Left hindlimb (tissue), 1 donor: ENCODE measurements around the gene RAB27B.

Source experiments
- DNase-seq: peaks from one replicate; pipeline ENCODE4 v3.0.0-alpha.2; 2018

Gene RAB27B

DNA sequence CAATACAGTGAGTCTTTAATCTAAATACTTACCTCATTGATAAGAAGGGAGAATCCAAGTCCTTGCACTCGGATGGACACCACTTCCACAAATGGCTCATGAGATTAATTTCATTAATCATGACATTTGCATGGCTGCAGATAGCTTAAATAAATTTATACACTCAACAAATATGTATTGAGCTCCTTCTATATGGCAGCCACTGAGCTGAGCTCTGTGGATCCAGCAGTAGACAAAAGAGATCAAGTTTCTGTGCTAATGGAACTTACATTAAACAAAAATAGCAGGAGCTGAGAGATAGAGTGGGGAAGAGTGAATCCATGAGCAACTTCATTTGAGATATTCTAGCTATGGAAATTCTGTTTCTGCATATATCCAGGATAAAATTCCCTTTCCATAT, 44.4 kb downstream of the RAB27B start:
- DNase-seq: no peak

DNA sequence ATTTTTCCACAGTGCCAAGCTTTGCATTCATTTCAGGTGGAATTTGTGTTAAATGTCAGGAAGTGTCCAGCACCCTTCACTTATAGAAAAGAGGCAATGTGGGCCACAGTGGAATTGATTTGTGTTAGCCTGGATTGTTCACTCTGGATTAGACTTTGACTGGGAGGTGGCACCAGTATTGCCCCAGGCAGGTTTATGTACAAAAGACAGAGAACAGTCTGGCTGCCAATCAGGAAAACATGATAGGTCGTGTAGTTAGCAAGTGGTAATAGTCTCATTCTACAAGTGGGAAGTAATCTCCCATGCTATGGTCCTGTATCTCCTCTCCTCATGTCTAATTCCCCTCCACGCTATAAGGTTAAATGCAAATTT, 45.6 kb downstream of the RAB27B start:
- DNase-seq: no peak

GRCh38 chr18:54875063-54875462, 46.8 kb downstream of the RAB27B start:
- no peak for DNase-seq

DNA sequence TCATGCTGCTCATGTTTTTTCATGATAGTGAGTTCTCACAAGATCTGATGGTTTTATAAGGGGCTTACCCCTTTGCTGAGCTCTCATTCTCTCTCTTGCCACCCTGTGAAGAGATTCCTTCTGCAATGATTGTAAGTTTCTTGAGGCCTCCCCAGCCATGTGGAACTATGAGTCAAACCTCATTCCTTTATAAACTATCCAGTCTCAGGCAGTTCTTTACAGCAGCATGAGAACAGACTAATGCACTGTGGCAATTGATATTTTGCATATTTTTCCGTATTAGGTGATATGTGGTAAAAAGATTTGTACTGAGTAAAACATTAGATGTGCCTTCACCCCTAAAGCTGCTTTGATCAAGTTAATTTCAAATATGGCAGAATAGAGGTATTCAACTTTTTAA, 48.8 kb downstream of the RAB27B start:
- no peak for DNase-seq

DNA sequence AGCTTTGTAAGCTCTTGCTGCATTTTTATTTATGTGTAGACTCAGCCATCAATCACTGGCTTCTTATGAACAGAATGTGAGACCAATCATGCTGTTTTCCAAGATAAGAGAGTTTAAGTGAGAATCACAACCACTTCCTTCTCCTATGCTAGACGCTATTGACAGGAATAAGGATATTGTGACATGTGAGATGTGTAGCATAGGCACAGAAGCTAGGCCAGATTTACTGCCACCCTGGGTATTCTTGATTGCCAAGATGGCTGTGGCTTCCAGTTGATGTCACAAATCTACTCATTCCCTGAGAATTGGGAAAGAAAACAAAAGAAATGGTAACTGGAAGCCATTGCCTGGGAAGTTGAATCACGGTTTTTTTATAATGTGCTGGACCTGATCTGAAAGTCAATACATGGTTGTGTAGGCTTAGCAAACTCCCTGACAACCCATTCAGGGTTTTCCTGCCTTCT, 49.9 kb downstream of the RAB27B start:
- no peak for DNase-seq

DNA sequence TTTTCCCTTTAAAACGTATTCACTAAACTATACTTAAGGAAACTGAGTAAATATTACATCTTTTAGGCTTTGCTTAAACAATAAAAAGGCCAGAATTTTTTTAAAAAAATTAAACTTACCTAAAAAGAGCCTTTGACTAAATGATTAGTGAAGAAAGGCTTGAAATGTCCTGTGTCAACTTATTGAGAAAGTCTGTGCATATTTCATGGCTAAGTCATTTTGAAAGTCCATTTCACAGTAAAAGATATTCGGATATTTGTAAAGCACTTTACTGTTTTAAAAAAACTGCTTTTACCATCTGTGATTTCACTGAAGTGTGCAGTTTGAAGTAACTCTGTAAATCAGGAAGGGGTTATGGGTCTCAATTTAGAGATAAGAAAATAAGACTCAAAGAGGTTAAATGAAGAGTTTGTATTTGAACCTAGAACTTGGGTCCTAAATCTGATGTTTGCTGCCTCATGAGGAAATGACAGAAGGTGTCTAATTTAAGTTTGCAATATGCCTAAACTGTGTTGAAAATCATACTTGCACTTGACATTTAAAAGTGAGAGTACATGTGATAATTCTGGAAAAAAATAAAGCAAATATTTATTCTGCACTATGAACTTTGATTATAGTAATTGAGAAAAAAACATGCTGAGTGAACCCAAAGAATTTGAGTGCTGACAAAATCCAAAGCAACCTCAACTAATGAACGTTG, 50.5 kb downstream of the RAB27B start:
- no peak for DNase-seq

DNA sequence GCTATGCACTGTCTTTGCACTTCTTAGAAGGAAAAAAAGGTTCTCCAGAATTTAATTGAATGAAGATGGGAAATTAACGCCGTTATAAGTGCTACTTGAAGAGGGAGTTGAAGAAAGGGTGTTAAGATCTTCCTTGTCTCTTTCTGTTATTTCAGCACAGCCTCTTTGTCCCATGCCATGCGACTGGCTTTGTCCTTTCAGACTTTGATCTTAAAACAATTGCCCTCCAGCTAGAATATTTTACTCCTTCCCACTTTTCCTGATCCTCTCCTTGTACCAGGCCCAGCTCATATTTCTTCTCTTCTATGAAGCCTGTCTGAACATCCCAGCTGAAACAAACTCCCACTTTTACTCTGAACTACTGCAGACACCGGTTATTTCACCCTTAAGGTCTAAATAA, 51.4 kb downstream of the RAB27B start:
- no peak for DNase-seq

DNA sequence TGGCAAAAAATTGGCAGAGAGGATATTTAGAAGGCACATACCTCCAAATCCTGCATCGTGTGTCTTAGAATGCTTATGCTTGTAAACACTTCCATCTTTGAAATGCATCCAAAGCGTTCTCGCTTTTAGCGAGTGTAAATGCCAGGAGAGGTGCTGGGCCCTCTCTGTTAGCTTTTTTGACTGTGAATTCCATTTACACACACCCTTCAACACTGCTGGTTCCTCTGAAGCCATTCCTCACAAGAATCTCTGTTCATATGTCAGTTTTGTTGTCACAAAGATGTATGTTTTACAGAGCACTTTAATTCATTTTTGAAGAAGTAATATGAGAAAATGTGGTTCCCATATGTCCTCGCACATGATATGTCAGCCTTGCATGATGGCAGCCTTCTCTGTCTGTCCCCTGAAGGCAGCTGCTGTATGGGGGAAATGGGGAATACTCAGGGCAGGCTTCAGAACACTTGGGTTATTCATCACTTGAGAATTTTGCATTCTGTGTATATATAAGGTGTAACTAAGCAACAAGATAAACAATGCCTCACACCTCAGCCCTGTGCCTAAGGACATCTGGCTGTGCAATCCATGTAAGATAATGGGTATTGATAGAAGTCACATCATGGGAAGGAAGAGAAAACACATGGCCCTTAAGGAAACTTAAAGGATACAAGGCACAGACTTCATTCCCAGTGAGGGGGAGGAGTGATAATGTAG, 52.3 kb downstream of the RAB27B start:
- DNase-seq: no peak

- no peak for DNase-seq
Measured at GRCh38 chr18:54881229-54881768, 53.0 kb downstream of the RAB27B start.

GRCh38 chr18:54882318-54882717, 54.0 kb downstream of the RAB27B start:
- no peak for DNase-seq

GRCh38 chr18:54883816-54884604, 55.7 kb downstream of the RAB27B start:
- peak; percentile 48 for DNase-seq

DNA sequence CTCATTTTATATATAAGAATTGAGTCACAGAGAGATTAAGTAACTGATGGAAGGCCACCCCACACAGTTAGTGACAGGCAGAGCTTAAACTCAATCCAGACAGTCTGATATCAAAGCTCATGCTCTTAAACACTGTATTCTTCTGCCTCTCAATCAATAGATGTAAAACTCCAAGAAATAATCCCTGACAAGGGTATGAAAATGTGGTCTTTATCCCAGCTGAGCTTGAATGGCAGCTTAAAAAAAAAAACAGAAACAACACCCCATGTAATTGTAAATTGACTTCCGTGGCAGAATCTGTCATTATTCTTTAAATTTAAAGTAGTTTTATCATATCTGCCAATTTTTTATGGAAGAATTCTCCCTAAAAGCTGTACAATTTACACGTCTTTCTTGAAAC, 60.1 kb downstream of the RAB27B start:
- DNase-seq: no peak

- no peak for DNase-seq
Measured at GRCh38 chr18:54888933-54889332, 60.7 kb downstream of the RAB27B start.

DNA sequence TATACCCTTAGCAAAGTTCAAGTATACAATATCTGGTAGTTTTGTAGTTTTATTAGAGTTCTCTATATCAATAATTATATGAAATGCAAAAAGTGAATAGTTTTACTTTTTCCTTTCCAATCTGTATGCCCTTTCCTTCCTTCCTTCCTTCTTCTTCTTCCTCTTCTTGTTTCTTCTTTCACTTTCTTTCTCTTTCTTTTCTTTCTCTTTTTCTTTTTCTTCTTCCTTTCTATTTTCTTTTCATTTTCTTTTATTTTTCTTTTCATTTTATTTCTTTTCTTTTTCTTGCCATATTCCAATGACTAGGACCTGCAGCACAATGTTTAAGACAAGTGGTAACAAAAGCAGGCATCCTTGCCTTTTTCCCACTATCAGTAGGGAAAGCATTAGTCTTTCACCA, 71.2 kb downstream of the RAB27B start:
- DNase-seq: no peak

DNA sequence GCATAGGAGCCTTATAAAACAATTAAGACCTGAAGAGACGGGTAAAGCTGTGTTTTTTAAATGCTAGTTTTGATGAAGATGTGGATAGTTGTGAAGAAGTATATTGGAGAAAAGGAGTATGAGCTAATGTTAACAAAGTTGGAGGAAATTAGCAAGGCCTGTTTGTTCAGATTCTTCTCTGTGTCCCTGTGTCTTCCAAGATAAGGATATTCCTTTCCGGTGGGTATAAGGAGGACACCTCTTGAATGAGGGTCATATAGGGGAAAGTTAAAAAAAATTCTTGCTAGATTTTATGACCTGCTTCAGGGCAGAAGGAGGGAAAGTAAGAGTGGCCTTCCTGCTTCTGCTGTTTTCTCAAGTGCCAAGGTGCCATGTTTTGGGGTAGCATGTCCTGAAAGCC, 72.0 kb downstream of the RAB27B start:
- DNase-seq: no peak

DNA sequence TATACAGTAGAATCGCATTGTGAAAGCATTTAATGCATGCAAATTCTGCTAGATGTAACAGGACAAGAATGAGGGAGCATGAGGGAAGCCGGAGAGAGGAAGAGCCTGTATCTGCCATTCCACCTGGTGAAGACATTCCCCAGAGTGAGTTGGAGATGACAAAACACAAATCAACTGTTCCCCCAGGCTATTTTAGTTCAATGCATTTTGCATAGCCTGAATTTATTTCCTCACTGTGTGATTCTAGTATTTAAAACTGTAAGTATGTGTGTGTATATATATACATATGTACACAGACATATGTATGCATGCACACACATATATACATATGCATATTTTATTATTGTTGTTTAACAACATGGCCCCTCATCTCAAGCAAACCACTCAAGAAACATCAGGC, 76.3 kb downstream of the RAB27B start:
- DNase-seq: no peak

DNA sequence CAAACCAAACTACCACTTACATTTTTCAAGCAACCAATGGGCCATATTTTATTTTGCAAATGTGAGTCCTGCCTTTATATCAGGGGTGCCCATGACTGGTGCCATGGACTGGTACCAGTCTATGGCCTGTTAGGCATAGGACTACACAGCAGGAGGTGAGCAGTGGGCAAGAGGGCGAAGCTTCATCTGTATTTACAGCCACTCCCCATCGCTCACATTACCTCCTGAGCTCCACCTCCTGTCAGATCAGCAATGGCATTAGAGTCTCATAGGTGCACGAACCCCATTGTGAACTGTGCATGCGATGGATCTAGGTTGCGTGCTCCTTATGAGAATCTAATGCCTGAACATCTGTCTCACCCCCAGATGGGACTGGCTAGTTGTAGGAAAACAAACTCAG, 77.4 kb downstream of the RAB27B start:
- DNase-seq: no peak

- DNase-seq: no peak
Measured at GRCh38 chr18:54906331-54907185, 78.3 kb downstream of the RAB27B start.

DNA sequence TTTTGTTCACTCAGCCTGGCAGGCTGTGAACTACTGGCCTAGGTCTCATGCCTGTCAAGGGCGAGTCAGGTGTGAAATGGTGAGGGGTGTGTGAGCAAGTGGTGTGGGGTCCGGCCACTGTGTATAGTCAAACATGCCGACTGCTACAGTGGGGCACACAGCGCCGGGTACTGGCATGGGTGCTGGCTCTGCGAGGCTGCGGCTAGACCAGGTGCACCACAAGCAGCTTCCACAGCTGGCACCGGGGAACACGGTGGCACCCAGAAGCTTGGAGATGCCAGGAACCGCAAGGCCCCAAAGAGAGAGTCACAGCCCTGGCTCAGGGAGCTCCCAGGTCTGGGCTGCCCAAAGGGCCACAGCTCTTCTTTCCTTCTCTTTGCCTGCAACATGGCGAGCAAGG, 81.3 kb downstream of the RAB27B start:
- DNase-seq: no peak

GRCh38 chr18:54910161-54910919, 82.1 kb downstream of the RAB27B start:
- DNase-seq: no peak

DNA sequence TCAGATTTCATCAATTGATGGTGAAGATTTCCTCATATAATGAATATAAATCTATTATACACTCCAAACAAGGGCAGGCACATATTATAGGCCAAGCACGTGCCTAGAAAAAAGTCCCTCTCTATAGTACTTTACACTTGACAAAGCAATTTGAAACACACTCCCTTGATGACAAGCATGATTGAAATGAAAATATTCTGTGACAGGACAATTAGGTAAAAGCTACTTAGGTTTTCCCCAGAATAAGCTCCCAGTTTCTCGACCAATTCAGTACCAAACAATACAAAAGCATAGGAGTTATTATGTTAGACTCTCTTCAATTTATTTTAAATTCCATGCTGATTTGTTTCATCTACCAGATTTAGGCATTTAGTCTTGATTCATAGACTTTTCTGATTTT, 83.3 kb downstream of the RAB27B start:
- no peak for DNase-seq

- DNase-seq: no peak
Measured at GRCh38 chr18:54914816-54915215, 86.5 kb downstream of the RAB27B start.
